GM18873 (cell line): ENCODE data around the gene APOB.
"Not testable (repeated sequence)": the region's sequence is repeated elsewhere in the genome, so short reads cannot be mapped to it uniquely, and the experiment has no call there.

Experiments used
- ATAC-seq: cut with Tn5 transposase; IDR thresholded peaks from one replicate; pipeline ENCODE4 v1.9.1; 2021; ENCODE audit warnings: mild to moderate bottlenecking, moderate library complexity, moderate number of reproducible peaks; ENCODE audit not compliant: unreplicated experiment, low FRiP score

APOB gene

GRCh38 chr2:21035282-21035973 lies 8.4 kb downstream of the APOB start:
- ATAC-seq, result no peak

DNA sequence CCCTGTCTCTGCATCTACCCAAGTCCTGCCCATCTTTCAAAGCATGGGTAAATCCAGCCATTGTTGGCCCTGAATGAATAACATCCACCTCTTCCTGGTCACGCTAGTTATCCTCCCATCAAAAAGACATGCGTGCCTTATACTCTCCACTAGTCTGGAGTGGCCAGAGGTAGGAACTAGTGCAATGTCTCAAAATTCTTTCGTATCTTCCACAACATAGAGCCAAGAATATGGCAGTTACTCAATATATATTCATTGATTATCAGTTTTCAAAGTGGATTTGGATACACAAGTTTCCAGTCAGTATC lies 8.9 kb downstream of the APOB start:
- no peak for ATAC-seq

DNA sequence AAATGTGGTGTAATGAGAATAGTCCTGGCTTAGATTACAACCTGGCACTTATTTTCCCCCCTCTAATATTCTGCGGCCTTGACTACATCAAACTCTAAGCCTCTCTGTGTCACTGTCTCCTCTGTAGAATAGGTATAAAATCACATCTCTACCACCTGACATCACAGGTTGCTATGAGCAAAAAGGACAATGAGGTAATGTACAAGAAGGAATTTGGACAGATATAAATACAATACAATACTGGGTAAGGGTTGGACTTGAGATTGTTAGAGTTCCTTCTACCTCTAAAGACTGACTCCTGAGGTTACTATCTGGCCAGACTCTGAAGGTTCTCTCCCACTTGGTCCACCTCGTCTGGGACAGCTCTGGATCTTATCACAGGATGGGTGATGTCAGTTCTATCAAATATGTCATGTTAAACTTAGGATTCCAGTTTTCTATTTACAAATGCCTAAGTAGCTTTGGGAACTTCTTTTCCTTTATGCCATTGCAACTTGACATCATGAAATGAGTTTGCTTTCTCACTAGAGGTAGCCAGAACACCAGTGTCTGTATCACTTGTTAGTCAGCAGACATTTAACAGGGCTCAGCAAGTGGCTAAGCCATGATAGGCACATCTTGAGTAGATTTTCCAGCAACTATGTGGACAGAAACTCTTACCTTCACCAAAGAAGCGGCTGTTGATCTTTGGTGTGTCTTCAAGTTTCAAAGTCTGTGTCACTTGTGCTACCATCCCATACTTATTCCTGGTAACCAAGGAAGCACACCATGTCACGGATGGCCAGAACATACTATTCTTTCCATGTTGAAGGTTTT lies 9.5 kb downstream of the APOB start:
- no peak for ATAC-seq

- no peak for ATAC-seq
Observed at GRCh38 chr2:21033237-21034155, 10.4 kb downstream of the APOB start.

DNA sequence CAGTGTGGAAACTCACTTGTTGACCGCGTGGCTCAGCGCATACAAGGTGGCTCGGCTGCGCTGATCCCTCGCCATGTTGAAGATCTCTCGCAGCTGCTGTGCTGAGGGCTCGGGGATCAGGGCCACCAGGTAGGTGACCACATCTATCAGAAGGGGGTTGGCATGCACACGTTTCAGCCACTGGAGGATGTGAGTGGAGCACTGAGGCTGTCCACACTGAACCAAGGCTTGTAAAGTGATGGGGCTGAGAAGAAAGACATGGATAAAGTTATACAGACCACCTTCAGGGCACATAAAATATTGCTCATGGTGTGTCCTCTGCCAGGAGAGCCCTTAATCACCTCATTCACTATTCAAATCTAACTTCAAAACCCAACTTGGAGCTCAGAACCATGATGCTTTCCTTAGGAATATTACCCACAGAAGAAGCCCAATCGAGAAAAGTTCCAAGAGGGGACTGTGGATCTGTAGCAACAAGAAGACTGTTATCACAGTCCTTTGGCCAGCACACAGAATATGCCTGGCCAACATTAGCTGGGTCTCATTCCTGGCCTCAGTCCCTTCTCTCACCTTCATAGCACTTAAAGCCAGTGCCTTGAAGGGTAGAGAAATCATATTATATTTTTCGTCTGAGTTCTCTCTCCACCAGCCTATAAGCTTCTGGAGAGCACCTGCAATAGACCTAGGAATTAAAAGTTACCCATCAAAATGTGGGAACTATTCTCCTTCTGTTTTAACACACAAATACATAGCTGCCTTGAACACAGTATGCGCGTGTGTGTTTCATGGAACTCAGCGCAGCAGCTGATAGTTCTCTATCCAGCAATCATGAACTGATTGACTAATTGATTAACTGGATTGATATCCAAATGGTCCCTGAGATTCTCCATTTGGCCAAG lies 11.3 kb downstream of the APOB start:
- no peak for ATAC-seq

GRCh38 chr2:21030983-21031968 lies 12.6 kb downstream of the APOB start:
- ATAC-seq, result no peak

DNA sequence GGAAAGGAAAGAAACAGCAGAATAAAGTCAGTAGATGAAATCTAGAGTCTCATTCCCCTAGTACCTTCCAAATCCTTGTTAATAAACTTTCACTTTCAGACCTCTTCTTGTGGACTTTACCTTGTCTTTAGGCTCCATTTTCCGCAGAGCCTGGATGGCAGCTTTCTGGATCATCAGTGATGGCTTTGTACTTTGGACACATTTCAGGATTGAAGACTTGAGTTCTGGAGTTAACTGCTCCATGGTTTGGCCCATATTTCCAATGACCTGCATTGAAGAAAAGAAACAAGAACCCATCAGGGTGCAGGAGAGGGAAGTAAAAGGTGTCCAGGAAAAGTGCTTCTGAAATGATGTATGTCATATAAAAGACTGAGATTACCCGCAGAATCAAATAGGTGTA lies 14.4 kb downstream of the APOB start:
- no peak for ATAC-seq

DNA sequence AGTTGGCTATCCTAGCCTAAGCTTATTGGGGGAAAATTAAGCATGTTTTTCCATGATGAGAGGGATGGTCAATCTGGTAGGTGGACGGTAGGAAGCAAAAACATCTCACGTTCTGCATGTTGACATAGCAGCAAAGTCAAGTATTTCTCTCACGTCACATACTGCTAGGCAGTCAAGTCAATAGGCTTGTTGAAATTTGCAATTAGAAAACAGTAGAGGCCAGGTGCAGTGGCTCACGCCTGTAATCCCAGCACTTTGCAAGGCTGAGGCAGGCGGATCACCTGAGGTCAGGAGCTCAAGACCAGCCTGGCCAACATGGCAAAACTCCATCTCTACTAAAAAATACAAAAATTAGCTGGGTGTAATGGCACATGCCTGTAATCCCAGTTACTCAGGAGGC lies 14.9 kb downstream of the APOB start:
- ATAC-seq, result not testable (repeated sequence)

DNA sequence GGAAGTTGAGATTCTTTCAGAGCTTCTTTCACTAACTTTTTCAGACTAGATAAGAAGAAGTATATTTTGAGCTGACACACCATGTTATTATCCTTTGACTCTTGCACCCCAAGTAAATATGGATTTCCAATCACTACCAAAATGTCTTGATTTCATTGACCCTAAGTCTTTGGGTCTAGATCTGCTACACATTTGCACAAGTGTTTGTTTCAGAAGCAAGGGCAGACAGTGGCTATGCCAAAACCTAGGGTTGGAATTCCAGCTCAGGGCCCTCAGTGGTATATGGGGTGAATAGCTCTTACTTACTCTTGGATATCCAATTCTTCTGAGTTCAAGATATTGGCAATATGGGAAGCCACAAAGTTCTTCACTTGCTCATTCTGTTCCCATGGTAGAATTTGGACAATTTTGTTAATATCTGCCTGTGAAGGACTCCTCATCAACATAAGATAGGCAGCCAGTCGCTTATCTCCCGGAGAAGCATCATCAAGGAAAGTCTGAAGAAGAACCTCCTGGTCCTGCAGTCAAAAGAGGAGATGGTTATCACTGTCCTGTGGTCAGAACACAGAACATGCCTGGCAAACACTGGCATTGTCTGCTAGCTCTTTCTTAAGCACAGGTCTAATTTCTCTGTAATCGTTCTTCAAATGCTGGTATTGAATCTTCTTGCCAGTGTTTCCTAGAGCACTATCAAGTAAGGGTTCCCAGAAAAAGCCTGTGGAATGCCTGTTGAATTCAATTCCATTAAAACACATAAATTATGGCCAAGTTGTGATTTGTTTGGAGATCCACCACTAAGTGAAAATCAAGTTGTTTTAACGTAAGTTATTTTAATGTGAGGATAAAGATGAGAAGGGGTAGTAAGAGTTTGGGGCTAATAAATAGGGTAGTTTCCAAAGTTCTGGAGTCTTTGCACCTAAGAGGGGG lies 15.6 kb downstream of the APOB start:
- no peak for ATAC-seq

DNA sequence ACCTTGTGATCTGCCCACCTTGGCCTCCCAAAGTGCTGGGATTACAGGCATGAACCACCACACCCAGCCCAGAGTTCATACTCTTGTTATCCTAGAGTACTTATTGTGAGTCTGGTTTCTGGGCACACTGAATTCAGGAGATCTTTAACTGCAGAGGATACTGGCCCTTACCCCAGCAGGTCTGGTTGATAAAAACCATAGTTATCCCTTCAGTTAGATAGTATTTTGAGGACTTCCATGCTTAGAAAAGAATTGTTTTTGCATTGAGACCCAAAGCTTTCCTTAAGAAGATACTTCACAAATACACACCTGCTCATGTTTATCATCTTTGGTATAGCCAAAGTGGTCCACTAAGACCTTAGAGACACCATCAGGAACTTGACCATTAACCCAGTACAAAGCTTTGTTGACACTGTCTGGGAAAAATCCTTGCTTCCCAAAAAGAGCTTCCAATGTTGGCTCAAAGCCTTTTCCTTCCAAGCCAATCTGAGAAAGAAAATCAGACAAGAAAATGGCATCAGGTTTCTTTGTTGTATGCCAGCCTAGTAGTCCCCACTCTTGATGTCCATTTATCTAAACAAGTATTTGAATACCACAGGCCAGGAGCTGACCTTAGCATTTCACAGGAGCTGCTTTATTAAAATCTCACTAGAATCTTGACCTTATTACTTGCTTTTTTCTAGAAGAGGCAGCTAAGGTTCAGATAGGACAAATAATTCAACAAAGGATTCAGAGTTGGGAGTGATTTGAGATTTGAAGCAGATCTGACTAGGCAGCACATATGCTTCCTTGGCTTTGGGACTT lies 17.2 kb downstream of the APOB start:
- no peak for ATAC-seq

DNA sequence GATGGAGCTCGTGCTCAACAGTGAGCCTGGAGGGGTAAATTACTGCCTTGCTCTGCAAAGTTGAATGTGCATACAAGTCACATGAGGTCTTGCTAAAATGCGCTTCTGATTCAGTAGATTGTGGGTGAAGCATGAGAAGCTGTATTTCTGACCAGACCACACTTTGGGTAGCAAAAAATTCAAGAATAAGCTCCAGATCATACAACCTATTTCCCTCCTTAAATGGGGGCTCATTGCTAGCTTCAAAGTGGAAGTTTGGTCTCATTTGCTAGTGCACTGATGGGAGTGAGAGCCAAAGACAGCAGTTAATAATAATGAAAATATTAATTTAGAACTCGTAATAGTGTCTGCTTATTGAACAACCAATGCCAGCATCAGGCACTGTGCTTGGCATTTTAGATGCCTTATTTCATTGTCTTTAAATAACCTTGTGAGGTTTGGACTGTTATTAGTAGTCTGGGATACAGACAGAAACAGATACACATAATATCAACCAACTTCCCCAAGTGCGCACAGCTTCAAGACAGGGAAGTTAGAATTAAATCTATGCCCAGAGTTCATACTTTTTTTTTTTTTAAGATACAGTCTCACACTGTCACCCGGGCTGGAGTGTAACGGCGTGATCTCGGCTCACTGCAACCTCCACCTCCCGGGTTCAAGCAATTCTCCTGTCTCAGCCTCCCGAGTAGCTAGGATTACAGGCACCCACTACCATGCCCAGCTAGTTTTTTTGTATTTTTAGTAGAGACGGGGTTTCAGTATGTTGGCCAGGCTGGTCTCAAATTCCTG lies 18.0 kb downstream of the APOB start:
- no peak for ATAC-seq

- ATAC-seq, result no peak
Observed at GRCh38 chr2:21024722-21025389, 19.0 kb downstream of the APOB start.

DNA sequence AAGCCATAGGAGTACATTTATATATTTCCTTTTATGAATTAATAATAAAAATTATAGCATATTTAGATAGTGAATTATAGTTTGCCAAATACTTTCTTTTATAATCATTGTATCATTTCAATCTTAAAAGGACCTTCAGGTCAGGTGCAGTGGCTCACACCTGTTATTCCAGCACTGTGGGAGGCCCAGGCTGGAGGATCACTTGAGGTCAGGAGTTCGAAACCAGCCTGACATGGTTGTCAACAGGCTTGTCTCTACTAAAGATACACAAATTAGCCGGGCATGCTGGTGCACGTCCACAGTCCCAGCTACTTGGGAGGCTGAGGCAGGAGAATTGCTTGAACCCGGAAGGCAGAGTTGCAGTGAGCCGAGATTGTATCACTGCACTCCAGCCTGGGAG lies 19.7 kb downstream of the APOB start:
- ATAC-seq, result no peak

- no peak for ATAC-seq
Observed at GRCh38 chr2:21023419-21024181, 20.3 kb downstream of the APOB start.

DNA sequence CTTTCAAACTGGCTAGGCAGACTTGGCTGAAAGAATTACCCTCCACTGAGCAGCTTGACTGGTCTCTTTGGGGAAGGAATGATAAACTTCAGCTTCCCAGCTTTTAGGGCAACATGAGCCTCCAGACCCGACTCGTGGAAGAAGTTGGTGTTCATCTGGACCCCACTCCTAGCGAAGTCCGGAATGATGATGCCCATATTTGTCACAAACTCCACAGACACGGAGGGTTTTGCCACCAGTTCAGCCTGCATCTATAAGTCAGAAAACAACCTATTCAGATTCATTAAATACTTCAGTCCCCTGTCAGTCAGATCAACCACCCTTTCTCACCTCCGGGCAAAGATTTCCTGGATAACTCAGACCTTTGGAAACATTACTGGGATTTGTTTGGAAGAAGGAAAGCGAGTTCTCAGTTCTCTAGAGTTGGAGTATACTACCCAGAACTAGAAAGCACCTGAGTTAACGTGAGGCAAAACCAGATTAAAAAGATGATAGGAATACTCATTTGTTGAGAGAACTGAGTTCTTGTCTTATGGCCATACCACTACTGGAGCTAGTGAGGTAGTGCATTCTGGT lies 21.0 kb downstream of the APOB start:
- ATAC-seq, result no peak
